Measurements from ENCODE around the gene MUC22.
"Not testable (repeated sequence)": the region's sequence is repeated elsewhere in the genome, so short reads cannot be mapped to it uniquely, and the experiment has no call there.

Gene MUC22

GRCh38 chr6:31010393-31011060 is at the start of gene MUC22:
Gene MUC22 (plus strand): TSS chr6:31010474. CDS start chr6:31010707, 233 bp downstream.
- H3K9me3 ChIP-seq (ENCODE audit: control insufficient read depth, insufficient read depth, low read length), result no peaks in the 10 kb centered on the region
- no peaks in the 10 kb centered on the region for H3K4me1 ChIP-seq (ENCODE audit: control insufficient read depth, insufficient read depth, low read length)
- H3K9ac ChIP-seq (ENCODE audit: low read depth, low read length), result no peak within 1 kb of the TSS
- H3K36me3 ChIP-seq (ENCODE audit: control insufficient read depth, insufficient read depth, low read length), result no peaks in the 10 kb centered on the region
- no peak within 1 kb of the TSS for H3K4me3 ChIP-seq (ENCODE audit: low read depth, low read length)
- no peaks in the 10 kb centered on the region for H3K27me3 ChIP-seq (ENCODE audit: control insufficient read depth, insufficient read depth, low read length)

- Histone ChIP-seq H3K4me3 (ENCODE audit: low read depth, low read length) (no peak overlapping the region), H3K9ac (ENCODE audit: low read depth, low read length) (no peak overlapping the region), H3K9me3 (ENCODE audit: control insufficient read depth, insufficient read depth, low read length) (no peaks in the 10 kb centered on the region), H3K36me3 (ENCODE audit: control insufficient read depth, insufficient read depth, low read length) (no peaks in the 10 kb centered on the region), H3K27me3 (ENCODE audit: control insufficient read depth, insufficient read depth, low read length) (peaks cover 18% of the 10 kb centered on the region), H3K4me1 (ENCODE audit: control insufficient read depth, insufficient read depth, low read length) (peaks cover 1% of the 10 kb centered on the region)
These were observed 49.2 kb upstream of the MUC22 start for GRCh38 chr6:30960907-30961673.

GRCh38 chr6:30962716-30963115 is 47.6 kb upstream of the MUC22 start:
- Histone ChIP-seq H3K9me3 (ENCODE audit: control insufficient read depth, insufficient read depth, low read length) (no peaks in the 10 kb centered on the region), H3K27me3 (ENCODE audit: control insufficient read depth, insufficient read depth, low read length) (peaks cover 4% of the 10 kb centered on the region), H3K9ac (ENCODE audit: low read depth, low read length) (no peak overlapping the region), H3K4me3 (ENCODE audit: low read depth, low read length) (no peak overlapping the region), H3K4me1 (ENCODE audit: control insufficient read depth, insufficient read depth, low read length) (no peaks in the 10 kb centered on the region), H3K36me3 (ENCODE audit: control insufficient read depth, insufficient read depth, low read length) (no peaks in the 10 kb centered on the region)

- no peak overlapping the region for H3K9ac ChIP-seq (ENCODE audit: low read depth, low read length)
- H3K4me1 ChIP-seq (ENCODE audit: control insufficient read depth, insufficient read depth, low read length), result no peaks in the 10 kb centered on the region
- H3K27me3 ChIP-seq (ENCODE audit: control insufficient read depth, insufficient read depth, low read length), result no peaks in the 10 kb centered on the region
- H3K9me3 ChIP-seq (ENCODE audit: control insufficient read depth, insufficient read depth, low read length), result no peaks in the 10 kb centered on the region
- no peaks in the 10 kb centered on the region for H3K36me3 ChIP-seq (ENCODE audit: control insufficient read depth, insufficient read depth, low read length)
- no peak overlapping the region for H3K4me3 ChIP-seq (ENCODE audit: low read depth, low read length)
These were observed 46.6 kb upstream of the MUC22 start for GRCh38 chr6:30963641-30964040.

GRCh38 chr6:30964075-30964474 is 46.2 kb upstream of the MUC22 start:
- no peaks in the 10 kb centered on the region for H3K9me3 ChIP-seq (ENCODE audit: control insufficient read depth, insufficient read depth, low read length)
- no peaks in the 10 kb centered on the region for H3K4me1 ChIP-seq (ENCODE audit: control insufficient read depth, insufficient read depth, low read length)
- no peak overlapping the region for H3K9ac ChIP-seq (ENCODE audit: low read depth, low read length)
- H3K36me3 ChIP-seq (ENCODE audit: control insufficient read depth, insufficient read depth, low read length), result no peaks in the 10 kb centered on the region
- no peaks in the 10 kb centered on the region for H3K27me3 ChIP-seq (ENCODE audit: control insufficient read depth, insufficient read depth, low read length)
- H3K4me3 ChIP-seq (ENCODE audit: low read depth, low read length), result no peak overlapping the region

GRCh38 chr6:30965140-30965601 is 45.1 kb upstream of the MUC22 start:
- Histone ChIP-seq H3K4me3 (ENCODE audit: low read depth, low read length) (no peak overlapping the region), H3K9ac (ENCODE audit: low read depth, low read length) (no peak overlapping the region)

GRCh38 chr6:30966154-30966553 is 44.1 kb upstream of the MUC22 start:
- H3K36me3 ChIP-seq (ENCODE audit: control insufficient read depth, insufficient read depth, low read length), result no peaks in the 10 kb centered on the region
- no peak overlapping the region for H3K9ac ChIP-seq (ENCODE audit: low read depth, low read length)
- no peak overlapping the region for H3K4me3 ChIP-seq (ENCODE audit: low read depth, low read length)
- H3K9me3 ChIP-seq (ENCODE audit: control insufficient read depth, insufficient read depth, low read length), result no peaks in the 10 kb centered on the region
- no peaks in the 10 kb centered on the region for H3K27me3 ChIP-seq (ENCODE audit: control insufficient read depth, insufficient read depth, low read length)
- no peaks in the 10 kb centered on the region for H3K4me1 ChIP-seq (ENCODE audit: control insufficient read depth, insufficient read depth, low read length)

More at GRCh38 chr6:30965140-30965601, 45.1 kb upstream of the MUC22 start:
- H3K36me3 ChIP-seq (ENCODE audit: control insufficient read depth, insufficient read depth, low read length), result no peaks in the 10 kb centered on the region
- H3K4me1 ChIP-seq (ENCODE audit: control insufficient read depth, insufficient read depth, low read length), result no peaks in the 10 kb centered on the region
- no peaks in the 10 kb centered on the region for H3K27me3 ChIP-seq (ENCODE audit: control insufficient read depth, insufficient read depth, low read length)
- no peaks in the 10 kb centered on the region for H3K9me3 ChIP-seq (ENCODE audit: control insufficient read depth, insufficient read depth, low read length)

- H3K4me3 ChIP-seq (ENCODE audit: low read depth, low read length); H3K4me1 ChIP-seq (ENCODE audit: control insufficient read depth, insufficient read depth, low read length); H3K27me3 ChIP-seq (ENCODE audit: control insufficient read depth, insufficient read depth, low read length): not testable (repeated sequence)
These were observed 41.1 kb upstream of the MUC22 start for GRCh38 chr6:30969171-30969570.

GRCh38 chr6:30970946-30971345 is 39.3 kb upstream of the MUC22 start:
- H3K27me3 ChIP-seq (ENCODE audit: control insufficient read depth, insufficient read depth, low read length), result no peaks in the 10 kb centered on the region
- no peaks in the 10 kb centered on the region for H3K9me3 ChIP-seq (ENCODE audit: control insufficient read depth, insufficient read depth, low read length)
- H3K4me1 ChIP-seq (ENCODE audit: control insufficient read depth, insufficient read depth, low read length), result no peaks in the 10 kb centered on the region
- no peak overlapping the region for H3K9ac ChIP-seq (ENCODE audit: low read depth, low read length)
- H3K4me3 ChIP-seq (ENCODE audit: low read depth, low read length), result no peak overlapping the region
- H3K36me3 ChIP-seq (ENCODE audit: control insufficient read depth, insufficient read depth, low read length), result no peaks in the 10 kb centered on the region

More at GRCh38 chr6:30969171-30969570, 41.1 kb upstream of the MUC22 start:
- H3K36me3 ChIP-seq (ENCODE audit: control insufficient read depth, insufficient read depth, low read length); H3K9me3 ChIP-seq (ENCODE audit: control insufficient read depth, insufficient read depth, low read length); H3K9ac ChIP-seq (ENCODE audit: low read depth, low read length): not testable (repeated sequence)

GRCh38 chr6:30972816-30973215 is 37.5 kb upstream of the MUC22 start:
- no peaks in the 10 kb centered on the region for H3K27me3 ChIP-seq (ENCODE audit: control insufficient read depth, insufficient read depth, low read length)
- H3K36me3 ChIP-seq (ENCODE audit: control insufficient read depth, insufficient read depth, low read length), result no peaks in the 10 kb centered on the region
- H3K4me3 ChIP-seq (ENCODE audit: low read depth, low read length), result no peak overlapping the region
- H3K9ac ChIP-seq (ENCODE audit: low read depth, low read length), result no peak overlapping the region
- no peaks in the 10 kb centered on the region for H3K9me3 ChIP-seq (ENCODE audit: control insufficient read depth, insufficient read depth, low read length)
- no peaks in the 10 kb centered on the region for H3K4me1 ChIP-seq (ENCODE audit: control insufficient read depth, insufficient read depth, low read length)

GRCh38 chr6:30974490-30975252 is 35.6 kb upstream of the MUC22 start:
- no peaks in the 10 kb centered on the region for H3K9me3 ChIP-seq (ENCODE audit: control insufficient read depth, insufficient read depth, low read length)
- H3K27me3 ChIP-seq (ENCODE audit: control insufficient read depth, insufficient read depth, low read length), result no peaks in the 10 kb centered on the region
- no peak overlapping the region for H3K4me3 ChIP-seq (ENCODE audit: low read depth, low read length)
- H3K36me3 ChIP-seq (ENCODE audit: control insufficient read depth, insufficient read depth, low read length), result no peaks in the 10 kb centered on the region
- no peaks in the 10 kb centered on the region for H3K4me1 ChIP-seq (ENCODE audit: control insufficient read depth, insufficient read depth, low read length)
- no peak overlapping the region for H3K9ac ChIP-seq (ENCODE audit: low read depth, low read length)

All from iPS-15b (cell line).